Activated CD4-positive, alpha-beta T cell treated with anti-CD3 and anti-CD28 coated beads, Interleukin-2, Interleukin-4, amounts not matched to agents 100 ng/mL and 50 ng/mL, durations not matched to agents 16 hours and 8 hours (primary cell): Measurements from ENCODE around the gene SANBR.
"Not testable (repeated sequence)": the region's sequence is repeated elsewhere in the genome, so short reads cannot be mapped to it uniquely, and the experiment has no call there.

Experiments
- DNase-seq: peaks from one replicate; pipeline ENCODE4 v3.0.0-alpha.2; 2020; ENCODE audit warnings: low spot score

The SANBR gene

DNA sequence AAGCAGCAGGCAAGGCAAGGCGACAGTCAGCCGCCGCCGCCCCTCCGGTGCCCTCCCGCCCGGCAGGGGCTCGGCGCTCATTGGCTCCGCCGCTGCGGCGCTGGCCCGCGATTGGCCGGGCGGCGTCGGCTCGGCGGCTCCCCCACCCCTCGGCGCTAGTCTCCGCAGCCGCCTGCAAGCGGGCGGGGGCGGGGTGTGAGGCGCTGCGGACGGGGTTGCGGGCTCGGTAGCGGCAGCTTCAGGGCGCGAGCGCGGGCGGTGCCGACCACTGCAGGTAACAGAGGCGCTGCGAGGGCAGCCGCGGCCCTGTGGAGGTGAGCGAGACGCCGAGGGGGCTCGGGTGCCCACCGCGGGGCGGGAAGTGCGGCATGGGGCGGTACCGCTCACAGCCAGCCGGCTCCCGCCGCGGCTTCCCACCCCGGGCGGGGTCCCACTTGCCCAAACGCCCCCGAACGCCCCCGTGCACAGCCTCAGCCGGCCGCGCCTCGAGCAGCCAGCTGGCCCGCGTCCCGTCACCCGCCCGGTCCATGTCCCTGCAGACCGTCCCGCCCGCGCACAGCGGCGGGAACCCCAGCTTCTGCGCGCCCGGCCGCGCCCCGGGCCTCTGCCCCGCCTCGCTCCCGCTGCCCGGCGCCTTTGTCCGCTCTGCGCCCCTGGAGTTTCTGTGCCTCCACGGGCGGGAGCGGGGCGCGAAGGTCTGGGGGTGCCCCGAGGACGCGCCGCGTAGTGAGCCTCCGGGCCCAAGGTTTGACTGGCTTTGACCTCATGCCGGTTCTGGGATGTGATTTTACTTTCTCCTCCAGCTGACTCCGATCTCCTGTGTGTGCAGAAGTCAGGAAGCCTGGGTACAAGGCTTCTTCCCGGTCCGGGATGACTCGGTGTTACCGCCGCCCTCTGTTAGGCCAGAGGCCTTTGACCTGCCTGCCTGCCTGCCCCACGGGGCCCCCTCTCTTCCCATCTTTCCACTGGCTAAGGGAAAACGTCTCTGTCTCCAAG, at the start of gene SANBR:
SANBR (plus strand) TSS at position 158 of the 996 bp plus-strand sequence. CDS start 4,480 bp downstream, outside the sequence.
- peak; percentile 82 for DNase-seq

DNA sequence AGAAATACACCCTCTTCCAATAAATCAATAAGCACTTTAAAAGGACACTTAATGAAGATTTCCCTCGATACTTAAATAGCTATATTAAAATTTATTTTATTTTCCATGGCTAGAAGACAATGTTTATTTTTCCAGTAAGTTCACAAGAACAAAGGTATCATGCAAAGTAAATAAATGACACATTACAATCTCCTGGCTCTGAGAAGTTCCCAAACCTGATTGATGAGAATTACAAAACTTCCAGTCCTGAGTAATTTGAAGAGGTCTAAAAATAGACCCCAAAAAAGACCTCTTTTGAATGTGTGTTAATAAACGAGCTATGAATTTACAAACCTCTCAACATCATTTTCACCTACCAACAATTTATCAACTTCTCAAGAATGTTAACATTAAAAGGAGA, 49.7 kb upstream of the SANBR start:
- no peak for DNase-seq

DNA sequence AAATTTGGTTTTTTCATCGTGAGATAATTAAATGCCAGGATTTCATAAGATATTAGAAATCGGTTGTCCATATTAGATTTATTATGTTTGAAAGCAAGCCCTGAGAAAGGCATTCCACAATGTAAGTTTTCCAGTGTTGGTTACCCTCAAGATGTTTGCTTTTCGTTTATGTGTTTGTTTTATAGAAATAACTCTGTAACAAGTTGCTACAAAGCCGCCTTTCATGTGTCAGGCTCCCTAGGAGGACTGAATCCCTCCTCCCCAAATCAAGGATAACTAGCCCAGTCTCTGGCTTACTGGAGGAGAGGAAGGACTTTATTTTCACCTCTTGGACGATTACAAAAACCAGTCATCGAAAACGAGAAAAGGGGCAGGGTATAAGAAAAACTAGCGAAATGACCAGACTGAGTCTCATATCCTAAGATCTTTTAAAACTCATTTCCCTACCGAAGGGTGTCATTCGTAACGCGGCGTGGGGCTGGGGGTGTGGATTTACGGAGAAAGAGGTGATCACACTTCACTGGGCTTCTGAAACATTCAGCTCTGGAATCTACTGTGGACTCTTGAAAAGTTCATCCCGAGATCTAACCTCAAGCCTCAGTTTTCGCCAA, 49.2 kb upstream of the SANBR start:
- DNase-seq: peak; percentile 44

DNA sequence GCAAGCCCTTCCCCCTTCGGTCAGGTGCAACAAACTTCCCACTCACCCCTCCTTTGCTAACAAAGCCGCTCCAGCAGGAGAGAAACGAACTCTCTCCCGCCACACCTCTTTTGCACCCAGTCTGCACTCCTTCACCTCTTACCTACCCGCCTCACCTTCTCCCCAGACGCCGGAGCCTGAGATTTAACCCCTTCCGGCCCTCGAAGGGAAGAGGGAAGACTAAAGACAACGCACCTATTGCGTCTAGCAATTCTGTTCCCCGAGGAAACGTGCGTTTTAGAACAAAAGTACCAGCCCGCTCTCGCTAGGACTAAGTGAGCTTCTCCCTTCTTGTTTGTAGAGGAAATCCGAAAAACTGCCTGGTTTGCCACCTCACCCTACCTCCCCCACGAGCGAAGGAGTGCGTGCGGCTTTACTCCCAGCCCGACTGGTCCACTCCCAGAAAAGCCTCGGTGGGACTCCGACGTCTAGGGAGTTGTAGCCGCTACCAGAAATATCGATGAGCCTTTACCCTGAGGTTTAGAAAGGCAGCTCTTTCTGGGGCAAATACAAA, 48.6 kb upstream of the SANBR start:
- peak; percentile 80 for DNase-seq

DNA sequence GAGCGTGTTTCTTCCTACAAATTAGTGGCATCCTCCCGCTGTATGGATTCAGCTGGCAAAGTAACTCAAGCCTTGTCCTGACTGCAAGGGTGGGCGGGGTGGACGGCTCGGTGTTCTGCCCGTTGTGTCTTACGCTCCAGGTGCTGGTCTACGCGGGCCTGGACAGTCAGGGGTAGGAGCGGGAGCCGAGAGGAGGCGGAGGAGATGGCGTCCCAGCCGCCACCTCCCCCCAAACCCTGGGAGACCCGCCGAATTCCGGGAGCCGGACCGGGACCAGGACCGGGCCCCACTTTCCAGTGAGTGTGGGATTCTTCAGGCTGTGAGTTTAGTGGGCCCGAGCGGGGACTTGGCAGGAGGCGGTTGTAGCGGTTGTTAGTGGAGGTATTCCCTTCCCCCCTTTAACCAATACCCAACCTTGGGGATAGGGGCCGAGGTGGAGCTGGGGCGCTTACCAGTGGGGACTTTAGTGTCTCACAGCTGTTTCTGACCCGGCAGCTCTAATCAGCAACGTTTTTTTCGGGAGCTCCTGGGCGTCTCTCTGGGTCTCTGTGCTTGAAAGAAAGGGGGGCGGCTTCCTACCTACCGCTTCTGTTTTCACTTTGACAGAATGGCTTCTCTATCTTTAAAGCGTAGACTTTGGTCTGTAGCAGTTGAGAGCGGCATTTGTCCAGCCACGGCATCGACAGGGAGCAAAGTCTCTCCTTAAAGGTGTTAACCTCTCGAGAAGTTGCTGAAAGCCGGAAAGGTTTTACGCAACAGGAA, 47.9 kb upstream of the SANBR start, which contains the start of the genes PEX13 and PUS10:
PEX13 (plus strand) TSS at position 165 of the 762 bp plus-strand sequence; CDS start at position 205, 40 bp downstream.
PUS10 (minus strand) TSS at position 700 of the 762 bp plus-strand sequence. CDS start 6,365 bp downstream, outside the sequence.
- DNase-seq: peak; percentile 75

DNA sequence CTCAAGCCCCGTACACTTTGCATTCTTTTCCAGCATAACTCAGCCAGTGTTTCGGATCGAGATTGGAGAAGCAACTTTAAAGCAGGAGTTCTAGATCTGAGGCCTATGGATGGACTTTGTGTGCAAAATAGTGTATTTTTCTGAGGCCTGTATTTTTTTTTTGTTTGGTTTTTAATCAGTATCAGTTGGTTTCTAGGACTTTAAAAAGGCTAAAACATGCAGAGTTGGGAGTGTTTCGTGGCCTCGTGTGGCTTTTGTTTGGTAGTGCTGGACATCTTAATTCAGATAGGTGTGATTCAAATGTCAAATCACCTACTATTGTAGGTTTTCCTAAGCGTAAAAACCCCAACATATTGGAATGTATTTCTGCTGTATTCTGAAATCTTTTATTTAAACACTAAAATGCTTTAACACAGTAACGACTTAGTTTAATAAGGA, 47.3 kb upstream of the SANBR start:
- no peak for DNase-seq

DNA sequence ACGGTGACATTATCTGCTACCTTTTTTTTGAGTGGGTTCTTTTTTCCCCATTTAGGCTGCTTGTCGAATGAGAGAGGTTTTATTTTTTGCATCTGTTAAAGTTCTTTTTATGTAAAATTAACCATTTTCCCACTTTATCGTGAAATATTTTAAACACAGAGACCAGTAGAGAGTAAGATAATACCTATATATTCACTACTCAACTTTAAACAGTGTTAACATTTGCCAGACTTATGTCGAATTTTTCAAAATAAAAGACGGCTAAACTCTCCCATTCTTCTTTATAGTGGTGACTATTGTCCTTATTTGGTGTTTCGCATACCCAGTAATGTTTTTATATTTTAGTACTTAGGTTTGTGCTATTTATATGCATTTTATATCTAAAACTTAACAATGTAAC, 46.9 kb upstream of the SANBR start:
- DNase-seq: no peak

DNA sequence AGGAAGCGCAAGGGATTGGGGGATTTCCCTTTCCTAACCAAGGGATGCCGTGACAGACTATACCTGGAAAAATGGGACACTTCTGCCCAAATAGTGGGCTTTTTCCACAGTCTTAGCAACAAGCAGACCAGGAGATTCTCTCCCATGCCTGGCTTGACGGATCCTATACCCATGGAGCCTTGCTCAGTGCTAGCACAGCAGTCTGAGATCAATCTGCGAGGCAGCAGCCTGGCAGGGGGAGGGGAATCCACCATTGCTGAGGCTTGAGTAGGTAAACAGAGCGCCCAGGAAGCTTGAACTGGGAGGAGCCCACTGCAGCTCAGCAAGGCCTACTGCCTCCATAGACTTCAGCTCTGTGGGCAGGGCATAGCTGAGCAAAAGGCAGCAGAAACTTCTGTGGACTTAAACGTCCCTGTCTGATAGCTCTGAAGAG, 44.4 kb upstream of the SANBR start:
- DNase-seq: no peak

DNA sequence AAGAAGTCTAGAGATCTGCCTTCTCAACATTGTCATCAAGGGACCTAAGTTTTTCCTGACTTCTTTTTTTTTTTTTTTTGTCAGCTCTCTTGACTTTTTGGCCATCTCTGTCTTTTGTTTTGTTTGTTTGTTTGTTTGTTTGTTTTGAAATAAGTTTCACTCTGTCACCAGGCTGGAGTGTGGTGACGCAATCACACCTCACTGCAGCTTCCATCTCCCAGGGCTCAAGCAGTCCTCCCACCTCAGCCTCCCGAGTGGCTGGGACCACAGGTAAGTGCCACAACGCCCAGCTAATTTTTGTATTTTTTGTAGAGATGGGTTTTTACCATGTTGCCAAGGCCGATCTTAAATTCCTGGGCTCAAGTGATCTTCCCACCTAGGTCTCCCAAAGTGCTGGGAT, 42.0 kb upstream of the SANBR start:
- no peak for DNase-seq

DNA sequence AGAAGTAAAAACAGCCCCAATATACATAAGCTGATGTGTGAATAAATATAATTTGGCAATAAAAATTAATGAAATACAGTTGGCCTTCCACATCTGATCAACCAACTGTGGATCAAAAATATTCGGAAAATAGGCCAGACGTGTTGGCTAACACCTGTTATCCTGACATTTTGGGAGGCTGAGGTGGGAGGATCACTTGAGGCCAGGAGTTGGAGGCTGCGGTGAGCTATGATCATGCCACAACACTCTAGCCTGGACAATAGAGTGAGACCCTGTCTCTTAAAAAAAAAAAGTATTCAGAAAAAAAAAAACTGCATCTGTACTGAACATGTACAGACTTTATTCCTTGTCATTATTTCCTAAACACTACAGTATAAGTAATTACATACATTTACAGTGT, 36.1 kb upstream of the SANBR start:
- DNase-seq: no peak

DNA sequence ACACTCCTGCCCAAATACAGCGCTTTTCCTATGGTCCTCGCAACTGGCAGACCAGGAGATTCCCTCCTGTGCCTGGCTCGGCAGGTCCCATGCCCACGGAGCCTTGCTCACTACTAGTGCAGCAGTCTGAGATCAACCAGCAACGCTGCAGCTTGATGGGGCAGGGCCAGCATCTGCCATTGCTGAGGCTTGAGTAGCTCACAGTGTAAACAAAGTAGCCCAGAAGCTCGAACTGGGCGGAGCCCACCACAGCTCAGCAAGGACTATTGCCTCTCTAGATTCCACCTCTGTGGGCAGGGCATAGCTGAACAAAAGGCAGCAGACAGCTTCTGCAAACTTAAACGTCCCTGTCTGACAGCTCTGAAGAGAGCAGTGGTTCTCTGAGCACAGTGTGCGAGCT, 31.1 kb upstream of the SANBR start:
- not testable (repeated sequence) for DNase-seq

DNA sequence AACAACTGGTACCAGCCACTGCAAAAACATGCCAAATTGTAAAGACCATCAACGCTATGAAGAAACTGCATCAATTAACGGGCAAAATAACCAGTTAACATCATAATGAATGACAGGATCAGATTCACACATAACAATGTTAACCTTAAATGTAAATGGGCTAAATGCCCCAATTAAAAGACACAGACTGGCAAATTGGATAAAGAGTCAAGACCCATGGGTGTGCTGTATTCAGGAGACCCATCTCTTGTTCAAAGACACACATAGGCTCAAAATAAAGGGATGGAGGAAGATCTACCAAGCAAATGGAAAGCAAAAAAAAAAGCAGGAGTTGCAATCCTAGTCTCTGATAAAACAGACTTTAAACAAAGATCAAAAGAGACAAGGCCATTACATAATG, 29.0 kb upstream of the SANBR start:
- not testable (repeated sequence) for DNase-seq

DNA sequence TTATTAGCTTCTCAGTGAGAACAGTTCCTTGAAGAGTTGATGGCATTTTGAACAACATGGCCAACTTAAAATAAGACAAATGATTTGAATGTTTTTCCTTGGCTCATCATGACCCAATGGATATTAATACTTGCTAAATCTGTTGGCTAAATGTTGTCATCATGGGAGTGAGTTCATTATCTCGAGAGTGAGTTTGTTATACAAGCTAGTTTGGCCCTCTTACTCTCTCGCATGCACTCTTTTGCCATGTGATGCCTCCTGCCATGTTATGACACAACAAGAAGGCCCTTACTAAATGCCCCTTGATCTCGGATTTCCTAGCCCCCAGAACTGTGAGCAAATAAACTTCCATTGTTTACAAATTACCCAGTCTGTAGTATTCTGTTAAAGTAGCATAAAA, 22.9 kb upstream of the SANBR start:
- no peak for DNase-seq

DNA sequence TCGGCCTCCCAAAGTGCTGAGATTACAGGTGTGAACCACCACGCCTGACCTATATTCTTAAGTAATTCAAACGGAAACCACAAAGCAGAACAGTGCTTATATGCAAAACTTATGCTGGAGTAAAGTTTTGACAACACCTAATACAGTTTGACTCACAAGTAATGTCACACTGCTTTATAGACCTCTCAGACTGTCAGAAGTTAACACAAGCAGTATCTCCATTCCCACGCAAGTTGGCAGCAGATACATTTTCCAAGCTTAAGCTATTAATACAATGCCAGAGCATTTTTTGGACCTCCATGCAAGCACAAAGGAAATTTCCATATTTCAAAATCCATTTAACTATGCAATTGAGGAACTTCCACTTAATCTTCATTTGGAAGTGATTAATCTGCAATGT, 21.0 kb upstream of the SANBR start:
- peak; percentile 9 for DNase-seq

DNA sequence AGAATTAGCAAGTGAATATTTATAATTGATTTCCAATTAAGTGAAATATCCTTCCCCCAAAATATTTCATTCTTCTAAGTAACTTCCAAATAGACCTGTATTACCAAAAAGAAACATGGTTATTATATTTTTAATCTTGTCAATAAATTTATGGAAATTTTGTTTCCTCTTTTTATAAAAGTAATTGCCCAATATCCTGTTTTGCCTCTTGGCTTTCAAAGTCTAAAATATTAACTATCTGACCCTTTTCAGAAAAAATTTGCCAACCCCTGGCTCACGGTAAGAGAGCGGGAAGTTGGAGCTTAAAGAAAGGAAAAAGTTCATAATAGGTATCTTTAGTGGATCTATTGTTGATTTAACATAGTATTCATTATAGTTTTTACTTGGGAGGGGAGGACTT, 20.4 kb upstream of the SANBR start:
- no peak for DNase-seq

DNA sequence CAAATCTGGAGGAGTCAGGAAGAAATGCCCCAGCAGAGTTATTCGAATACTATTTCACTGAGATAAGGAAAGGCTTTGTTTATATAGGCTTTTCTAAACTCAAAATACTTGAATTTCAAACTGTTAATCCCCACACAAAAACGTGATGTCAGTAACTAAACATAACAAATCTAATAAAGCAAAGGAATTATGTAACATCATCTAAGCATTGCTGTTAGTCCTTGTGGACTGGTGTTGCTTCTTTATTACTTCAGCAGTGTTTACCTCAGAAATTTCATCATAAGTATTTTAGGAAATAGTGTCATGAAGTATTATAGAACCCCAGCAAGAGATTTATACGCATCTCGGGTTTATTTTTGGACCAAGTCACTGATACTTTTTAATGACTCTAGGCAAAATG, 19.7 kb upstream of the SANBR start:
- no peak for DNase-seq

DNA sequence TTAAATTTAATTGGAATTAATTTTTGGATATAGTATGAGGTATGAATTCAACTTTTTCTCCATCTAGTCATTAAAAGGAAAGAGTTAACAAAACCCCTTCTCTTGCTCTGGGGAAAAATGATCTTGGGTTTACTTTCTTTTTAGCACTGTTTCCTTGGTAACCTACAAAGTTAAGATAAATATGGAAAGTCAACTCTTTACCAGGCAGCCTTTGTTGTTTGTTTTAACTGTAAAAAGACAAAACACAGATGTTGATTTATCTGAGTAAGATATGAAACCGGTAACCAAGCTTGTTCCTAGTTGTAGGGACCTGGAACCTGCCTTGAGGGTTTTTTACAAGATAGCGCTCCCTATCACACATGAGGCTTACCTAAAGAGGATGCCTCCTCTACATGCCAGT, 10.1 kb upstream of the SANBR start:
- DNase-seq: no peak

DNA sequence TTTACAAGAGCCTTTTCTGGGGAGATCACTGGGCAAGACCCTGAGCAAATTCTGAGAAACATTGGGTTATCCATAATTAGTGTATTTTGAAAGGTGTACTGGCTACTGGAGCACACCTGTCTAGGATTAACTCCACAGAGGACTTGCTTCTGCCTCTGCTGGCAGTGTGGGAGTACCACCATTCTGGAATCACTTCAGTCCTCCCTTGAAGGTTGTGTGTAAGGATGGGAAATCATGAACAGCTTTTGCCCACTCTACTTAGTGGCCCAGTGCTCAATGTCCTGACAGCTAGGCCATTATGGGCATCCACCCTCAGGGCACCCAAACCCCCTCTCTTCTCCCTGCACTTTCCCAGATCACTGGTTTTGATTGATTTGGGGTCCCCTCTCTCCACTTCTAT, 8.1 kb upstream of the SANBR start:
- DNase-seq: no peak

DNA sequence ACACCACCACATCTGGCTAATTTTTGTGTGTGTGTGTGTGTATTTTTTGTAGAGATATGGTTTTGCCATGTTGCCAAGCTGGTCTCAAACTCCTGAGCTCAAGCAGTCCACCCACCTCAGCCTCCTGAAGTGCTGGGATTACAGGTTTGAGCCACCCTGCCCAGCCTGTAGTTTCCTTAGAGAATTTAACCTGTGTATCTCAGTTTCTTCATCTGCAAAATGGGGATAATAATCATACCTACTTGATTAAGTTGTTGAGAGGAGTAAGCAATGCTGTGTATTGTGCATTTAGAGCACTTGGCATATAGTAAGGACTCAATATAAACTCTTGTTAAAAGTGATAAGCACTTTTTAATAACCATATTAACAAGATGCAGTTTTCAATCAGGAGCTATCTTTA, 6.3 kb upstream of the SANBR start:
- no peak for DNase-seq

DNA sequence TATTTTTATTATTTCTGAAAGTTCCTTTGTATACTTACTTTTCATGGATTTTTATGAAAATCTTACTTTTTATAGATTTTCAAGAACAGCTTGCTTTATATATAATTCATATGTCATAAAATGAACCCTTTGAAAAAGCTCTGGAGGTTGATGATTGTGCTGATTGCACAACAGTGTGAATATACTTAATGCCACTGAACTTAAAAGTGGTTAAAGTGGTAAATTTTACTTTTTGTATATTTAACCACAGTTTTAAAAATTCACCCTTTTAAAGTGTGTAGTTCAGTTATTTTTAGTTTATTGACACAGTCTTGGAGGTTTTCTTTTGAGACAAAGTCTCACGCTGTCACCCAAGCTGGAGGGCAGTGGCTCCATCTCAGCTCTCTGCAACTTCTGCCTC, 8.4 kb downstream of the SANBR start:
- no peak for DNase-seq

DNA sequence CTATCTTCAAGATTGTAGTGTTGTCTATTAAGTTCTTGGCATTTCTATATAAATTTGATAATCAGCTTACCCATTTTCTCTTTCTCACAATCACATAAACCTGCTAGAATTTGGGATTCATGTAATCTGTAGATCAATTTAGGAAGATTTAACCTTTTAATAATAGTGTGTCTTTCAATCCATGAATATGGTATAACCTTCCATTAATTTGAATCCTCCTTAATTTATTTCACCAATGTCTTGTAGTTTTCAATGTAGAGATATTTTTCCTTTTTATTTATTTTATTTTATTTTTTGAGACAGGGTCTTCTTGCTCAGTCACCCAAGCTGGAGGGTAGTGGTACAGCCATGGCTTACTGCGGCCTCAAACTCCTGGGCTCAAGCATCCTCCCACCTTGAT, 20.2 kb downstream of the SANBR start:
- no peak for DNase-seq

DNA sequence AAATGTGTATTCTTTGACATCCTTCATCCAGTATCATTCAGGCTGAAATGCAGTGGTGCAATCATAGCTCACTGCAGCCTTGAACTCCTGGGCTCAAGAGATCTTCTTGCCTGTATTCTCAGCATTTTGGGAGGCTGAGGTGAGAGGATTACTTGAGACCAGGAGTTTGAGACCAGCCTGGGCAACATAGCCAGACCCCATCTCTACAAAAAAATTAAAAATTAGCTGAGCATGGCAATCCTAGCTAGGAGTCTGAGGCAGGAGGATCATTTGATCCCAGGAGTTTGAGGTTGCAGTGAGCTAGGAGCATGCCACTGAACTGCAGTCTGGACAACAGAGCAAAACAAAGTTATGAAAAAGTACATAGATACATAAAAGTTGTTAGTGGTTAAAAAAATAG, 24.1 kb downstream of the SANBR start:
- no peak for DNase-seq
